Amniotic epithelial cell (primary cell): ENCODE results near the gene LIPC.

Source experiments
- DNase-seq: peaks from one replicate; pipeline ENCODE4 v3.0.0-alpha.2; 2010; ENCODE audit warnings: low read depth

The LIPC gene

GRCh38 chr15:58475573-58476524 is 44.1 kb downstream of the LIPC start:
- DNase-seq, result peak; percentile 84

- no peak for DNase-seq
These were observed 44.9 kb downstream of the LIPC start for GRCh38 chr15:58476525-58477162.

GRCh38 chr15:58477170-58477569 is 45.4 kb downstream of the LIPC start:
- no peak for DNase-seq

- DNase-seq, result no peak
These were observed 46.2 kb downstream of the LIPC start for GRCh38 chr15:58478035-58478434.

- no peak for DNase-seq
These were observed 46.8 kb downstream of the LIPC start for GRCh38 chr15:58478579-58478978.

- peak; percentile 81 for DNase-seq
These were observed 48.1 kb downstream of the LIPC start for GRCh38 chr15:58479941-58480340.

GRCh38 chr15:58483376-58483775 is 51.6 kb downstream of the LIPC start:
- no peak for DNase-seq

- no peak for DNase-seq
These were observed 53.2 kb downstream of the LIPC start for GRCh38 chr15:58484791-58485600.

- no peak for DNase-seq
These were observed 54.3 kb downstream of the LIPC start for GRCh38 chr15:58486062-58486461.

- DNase-seq, result no peak
These were observed 54.8 kb downstream of the LIPC start for GRCh38 chr15:58486564-58486963.

GRCh38 chr15:58487041-58487723 is 55.4 kb downstream of the LIPC start:
- DNase-seq, result no peak

- DNase-seq, result no peak
These were observed 55.9 kb downstream of the LIPC start for GRCh38 chr15:58487724-58488120.

- no peak for DNase-seq
These were observed 57.7 kb downstream of the LIPC start for GRCh38 chr15:58489289-58490085.

GRCh38 chr15:58490086-58490887 is 58.5 kb downstream of the LIPC start:
- no peak for DNase-seq

- no peak for DNase-seq
These were observed 59.2 kb downstream of the LIPC start for GRCh38 chr15:58490888-58491473.

- DNase-seq, result no peak
These were observed 59.9 kb downstream of the LIPC start for GRCh38 chr15:58491499-58492202.

GRCh38 chr15:58492661-58493397 is 61.0 kb downstream of the LIPC start:
- DNase-seq, result no peak

GRCh38 chr15:58494567-58494966 is 62.8 kb downstream of the LIPC start:
- DNase-seq, result no peak
